Fibroblast of skin of right quadriceps (primary cell): ENCODE measurements around the gene JADE2.
A peak's percentile ranks its signal among the peaks of the same experiment; 100 is the strongest.
"Not testable (repeated sequence)": the region's sequence is repeated elsewhere in the genome, so short reads cannot be mapped to it uniquely, and the experiment has no call there.

Experiments
- DNase-seq: peaks from one replicate; pipeline ENCODE4 v3.0.0-alpha.2; 2013

JADE2 gene

GRCh38 chr5:134594797-134595457 is 69.5 kb downstream of the JADE2 start:
- no peak for DNase-seq

GRCh38 chr5:134595458-134595838 is 70.0 kb downstream of the JADE2 start:
- DNase-seq = no peak

GRCh38 chr5:134599820-134600219 is 74.3 kb downstream of the JADE2 start:
- DNase-seq = not testable (repeated sequence)

GRCh38 chr5:134600600-134600999 is 75.1 kb downstream of the JADE2 start:
- DNase-seq = peak; percentile 75

GRCh38 chr5:134603059-134603458 is 77.6 kb downstream of the JADE2 start:
- peak; percentile 47 for DNase-seq

GRCh38 chr5:134604908-134605307 is 79.4 kb downstream of the JADE2 start:
- DNase-seq = no peak

- DNase-seq = no peak
Observed at GRCh38 chr5:134606726-134607125, 81.3 kb downstream of the JADE2 start.

- DNase-seq = no peak
Observed at GRCh38 chr5:134608555-134608954, 83.1 kb downstream of the JADE2 start.

GRCh38 chr5:134609232-134609851 is 83.9 kb downstream of the JADE2 start:
- DNase-seq = no peak

GRCh38 chr5:134610725-134611124 is 85.3 kb downstream of the JADE2 start:
- DNase-seq = no peak

GRCh38 chr5:134611515-134611914 is 86.0 kb downstream of the JADE2 start:
- DNase-seq = no peak

- no peak for DNase-seq
Observed at GRCh38 chr5:134614450-134615085, 89.1 kb downstream of the JADE2 start.

GRCh38 chr5:134620634-134621033 is 95.2 kb downstream of the JADE2 start:
- DNase-seq = no peak

- no peak for DNase-seq
Observed at GRCh38 chr5:134625559-134625958, 100.1 kb downstream of the JADE2 start.

GRCh38 chr5:134626369-134627014 is 101.0 kb downstream of the JADE2 start:
- no peak for DNase-seq
